DMS 273 (cell line): ENCODE data around the gene GTSE1.

Source experiments
- DNase-seq: peaks from one replicate; lab custom pipeline; 2025; ENCODE audit not compliant: unreplicated experiment; lab: John Stamatoyannopoulos, UW

Gene GTSE1

GRCh38 chr22:46350646-46351045 is 54.0 kb downstream of the GTSE1 start:
- DNase-seq: no peak

DNA sequence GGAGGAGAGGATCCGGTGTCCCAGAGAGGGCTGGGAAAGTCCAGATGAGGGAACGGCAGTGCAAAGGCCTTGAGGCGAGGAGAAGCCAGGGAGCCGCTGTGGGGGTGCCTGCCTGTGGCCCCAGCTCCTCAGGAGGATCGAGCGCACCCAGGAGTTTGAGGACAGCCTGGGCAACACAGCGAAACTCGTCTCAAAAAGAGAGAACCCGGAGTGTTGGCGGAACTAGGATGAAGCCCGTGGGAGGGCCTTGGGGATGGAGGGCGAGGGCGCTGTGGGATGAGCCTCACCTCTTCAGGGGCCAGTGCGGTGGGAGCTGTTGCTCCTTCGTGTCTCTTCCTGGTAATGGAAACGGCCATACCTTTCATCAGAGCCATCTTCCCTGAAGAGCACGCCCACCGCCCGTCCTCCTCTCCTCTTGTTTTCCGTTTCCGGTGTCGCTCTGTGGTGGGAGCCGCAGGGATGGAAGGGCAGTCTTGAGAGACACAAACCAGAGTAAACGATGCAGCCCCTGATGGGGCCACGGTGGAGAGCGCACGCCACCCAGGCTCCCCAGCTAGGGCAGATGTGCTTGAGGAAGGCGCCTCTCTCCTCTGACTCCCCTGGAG is 54.6 kb downstream of the GTSE1 start:
- DNase-seq: no peak

DNA sequence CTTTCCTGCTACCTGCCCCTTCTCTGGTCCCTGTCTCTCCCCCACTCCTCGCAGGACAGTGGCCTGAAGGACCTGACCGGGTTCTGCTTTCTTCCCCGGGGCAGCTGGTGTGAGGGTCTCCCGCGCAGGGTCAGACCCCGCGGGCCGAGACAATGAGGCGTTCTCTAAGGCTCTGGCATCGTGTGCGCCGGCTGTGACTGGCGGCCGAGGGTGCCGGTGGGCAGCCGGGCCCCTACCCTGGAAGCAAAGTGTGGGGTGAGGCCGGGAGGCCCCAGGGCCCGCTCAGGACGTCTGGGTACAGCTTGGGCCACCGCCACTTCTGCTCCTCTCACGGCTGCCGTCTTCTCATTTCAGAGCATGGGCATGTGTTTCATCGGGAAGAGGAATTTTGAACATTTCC is 55.1 kb downstream of the GTSE1 start:
- DNase-seq: no peak

DNA sequence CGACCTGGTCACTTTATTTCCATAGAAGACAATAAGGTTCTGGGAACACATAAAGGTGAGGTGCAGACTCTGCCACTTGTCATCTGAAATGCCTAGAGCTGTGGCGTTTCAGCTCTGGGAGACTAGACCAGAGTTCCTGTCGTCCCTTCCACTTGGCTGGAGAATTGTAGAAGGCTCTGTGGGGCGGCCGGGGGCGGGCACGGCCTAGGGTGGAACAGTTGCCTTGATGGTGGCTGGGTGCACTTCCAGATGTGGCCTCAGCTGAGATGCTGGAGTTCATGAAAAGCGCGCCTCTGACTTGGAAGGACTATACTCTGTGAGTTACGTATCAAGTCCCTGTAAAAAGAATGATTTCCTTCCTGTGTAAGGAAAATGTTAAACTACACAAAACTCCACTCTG is 55.6 kb downstream of the GTSE1 start:
- no peak for DNase-seq

DNA sequence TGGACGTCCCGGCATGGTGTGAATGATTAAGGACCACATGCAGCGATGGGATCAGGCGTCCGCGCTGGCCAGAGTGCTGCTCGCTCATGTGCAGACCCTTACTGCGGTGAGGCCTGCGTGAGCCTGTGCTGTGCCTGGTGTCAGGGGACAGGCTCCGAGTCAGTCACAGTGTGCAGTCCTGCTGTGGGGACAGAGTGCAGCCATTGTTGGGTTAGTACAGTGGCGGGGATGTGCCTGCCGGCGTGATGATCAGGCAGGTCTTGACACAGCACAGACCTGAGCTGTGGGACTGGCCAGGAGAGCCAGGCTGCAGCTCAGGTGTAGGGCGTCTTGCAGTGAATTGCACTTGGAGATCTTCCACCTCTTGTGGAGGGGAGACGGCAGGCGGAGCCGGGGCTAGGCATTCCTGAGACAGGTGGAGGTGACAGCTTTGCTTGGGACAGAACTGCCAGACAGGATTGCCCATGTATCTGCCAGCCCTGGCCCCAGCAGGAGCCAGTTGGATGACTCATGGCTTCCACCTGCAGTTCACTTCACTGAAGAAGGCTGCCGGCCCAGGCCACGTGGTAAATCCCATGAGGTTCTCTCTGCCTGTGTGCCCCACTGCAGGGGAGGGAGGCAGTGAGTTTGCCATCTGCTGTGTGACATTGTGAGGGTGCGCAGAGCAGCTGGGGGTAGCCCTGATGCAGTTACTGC is 56.2 kb downstream of the GTSE1 start:
- peak; percentile 91 for DNase-seq

DNA sequence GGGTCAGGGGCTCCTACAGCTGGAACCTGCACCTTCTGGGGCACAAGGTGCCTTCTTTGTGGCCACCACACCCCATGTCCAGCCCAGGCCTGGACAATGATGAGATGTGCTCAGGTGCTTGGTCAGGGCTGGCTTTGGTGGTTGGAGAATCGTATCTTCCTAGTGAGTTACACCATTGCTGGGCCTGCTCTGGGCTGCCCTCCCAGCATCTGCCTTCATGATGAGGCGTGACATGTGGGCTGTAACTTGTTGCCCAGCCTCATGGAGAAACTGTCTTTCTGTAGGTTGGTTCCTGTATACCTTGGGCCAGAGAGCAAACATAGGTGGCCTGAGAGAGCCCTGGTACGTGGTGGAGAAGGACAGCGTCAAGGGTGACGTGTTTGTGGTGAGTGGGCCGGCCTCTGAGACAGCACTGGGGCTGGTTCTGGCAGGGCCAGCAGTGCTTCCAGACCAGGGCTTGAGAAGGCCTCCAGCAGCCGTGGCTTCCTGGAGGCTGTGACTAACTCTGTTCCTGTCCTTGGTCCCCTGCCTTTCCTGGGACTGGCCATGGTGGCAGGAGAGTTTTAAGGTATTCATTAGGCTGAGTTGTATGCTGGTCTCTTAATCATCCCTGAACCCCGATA is 56.9 kb downstream of the GTSE1 start:
- DNase-seq: peak; percentile 34

DNA sequence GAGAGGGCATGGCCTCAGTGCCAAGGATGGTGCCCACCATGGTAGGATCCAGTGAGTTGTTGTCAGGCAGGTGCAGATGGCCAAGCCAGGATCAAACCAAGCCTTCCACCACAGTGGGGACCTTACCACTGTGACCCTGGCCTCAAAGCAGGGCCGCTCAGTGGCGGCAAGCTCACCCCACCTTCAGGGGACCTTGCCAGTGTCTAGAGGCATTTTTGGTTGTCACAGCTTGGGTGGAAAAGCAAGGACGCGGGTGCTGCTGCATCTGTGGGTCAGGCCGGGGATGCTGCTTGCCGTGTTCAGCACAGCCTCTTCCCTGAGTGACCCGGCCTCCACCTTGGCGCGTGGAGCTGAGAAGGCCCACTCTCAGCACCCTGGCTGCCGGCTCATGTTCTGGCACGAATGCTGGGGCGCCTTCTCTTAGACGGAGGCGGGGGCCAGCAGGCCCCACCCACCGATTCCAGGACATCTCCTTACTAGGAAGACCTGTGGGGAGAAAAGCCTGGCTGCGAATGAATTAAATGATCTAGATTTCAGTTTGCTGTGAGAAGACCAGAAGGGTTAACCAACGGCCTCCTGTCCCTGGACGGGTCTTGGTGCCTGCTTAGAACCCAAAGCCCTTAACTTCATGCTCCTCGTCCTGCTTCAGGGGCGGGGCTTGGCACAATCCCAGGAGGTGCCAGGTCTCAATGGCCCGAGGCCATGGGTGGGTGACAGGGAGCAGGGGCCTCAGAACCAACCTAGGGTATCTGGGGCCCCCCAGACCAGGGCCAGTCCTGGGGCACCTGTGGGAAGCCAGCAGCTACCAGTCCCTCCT is 57.7 kb downstream of the GTSE1 start:
- peak; percentile 15 for DNase-seq

GRCh38 chr22:46354993-46355305 is 58.3 kb downstream of the GTSE1 start:
- DNase-seq: no peak

GRCh38 chr22:46355369-46355995 is 58.8 kb downstream of the GTSE1 start:
- DNase-seq: peak; percentile 81

- DNase-seq: no peak
These were observed 59.4 kb downstream of the GTSE1 start for GRCh38 chr22:46355996-46356471.

- no peak for DNase-seq
These were observed 60.1 kb downstream of the GTSE1 start for GRCh38 chr22:46356496-46357480.

- no peak for DNase-seq
These were observed 61.2 kb downstream of the GTSE1 start for GRCh38 chr22:46357711-46358520.

- no peak for DNase-seq
These were observed 62.1 kb downstream of the GTSE1 start for GRCh38 chr22:46358766-46359165.

DNA sequence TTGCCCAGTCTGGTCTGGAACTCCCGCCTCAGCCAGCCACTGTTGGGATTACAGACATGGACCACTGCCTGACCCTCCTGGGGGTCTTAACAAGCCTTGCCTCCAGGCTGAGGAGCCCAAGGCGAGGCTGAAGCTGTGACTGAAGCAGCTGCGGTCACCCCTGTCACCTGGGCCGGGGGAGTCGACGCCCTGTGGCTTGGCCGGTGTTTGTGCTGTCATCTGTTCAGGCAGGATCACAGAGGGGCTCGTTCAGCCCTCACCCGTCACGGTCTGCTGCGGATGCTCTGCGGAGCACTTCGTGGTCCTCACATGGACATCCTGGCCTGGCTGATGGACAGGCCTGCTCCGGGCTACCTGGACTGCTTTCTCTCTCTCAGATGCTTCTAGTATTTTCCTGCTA is 62.7 kb downstream of the GTSE1 start:
- DNase-seq: no peak

DNA sequence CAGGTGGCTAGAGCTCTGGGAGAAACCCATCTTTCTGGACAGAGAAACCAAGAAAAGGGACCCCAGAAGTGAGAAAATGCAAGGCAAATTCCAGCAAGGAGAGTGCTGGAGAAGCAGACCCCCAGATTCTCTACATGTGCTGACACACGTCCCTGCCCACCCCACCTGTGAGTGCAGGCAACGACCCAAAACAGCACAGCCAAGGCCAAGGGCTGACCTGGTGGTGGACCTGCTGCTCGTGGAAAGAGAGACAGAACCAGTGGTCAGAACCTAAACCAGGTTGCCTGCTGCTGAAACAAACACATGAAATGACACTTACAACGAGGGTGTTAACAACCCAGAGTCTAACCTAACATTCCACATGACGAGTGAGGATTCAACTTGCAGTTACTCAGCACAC is 63.4 kb downstream of the GTSE1 start:
- DNase-seq: no peak

- no peak for DNase-seq
These were observed 64.2 kb downstream of the GTSE1 start for GRCh38 chr22:46360891-46361290.

- no peak for DNase-seq
These were observed 65.1 kb downstream of the GTSE1 start for GRCh38 chr22:46361826-46362202.

DNA sequence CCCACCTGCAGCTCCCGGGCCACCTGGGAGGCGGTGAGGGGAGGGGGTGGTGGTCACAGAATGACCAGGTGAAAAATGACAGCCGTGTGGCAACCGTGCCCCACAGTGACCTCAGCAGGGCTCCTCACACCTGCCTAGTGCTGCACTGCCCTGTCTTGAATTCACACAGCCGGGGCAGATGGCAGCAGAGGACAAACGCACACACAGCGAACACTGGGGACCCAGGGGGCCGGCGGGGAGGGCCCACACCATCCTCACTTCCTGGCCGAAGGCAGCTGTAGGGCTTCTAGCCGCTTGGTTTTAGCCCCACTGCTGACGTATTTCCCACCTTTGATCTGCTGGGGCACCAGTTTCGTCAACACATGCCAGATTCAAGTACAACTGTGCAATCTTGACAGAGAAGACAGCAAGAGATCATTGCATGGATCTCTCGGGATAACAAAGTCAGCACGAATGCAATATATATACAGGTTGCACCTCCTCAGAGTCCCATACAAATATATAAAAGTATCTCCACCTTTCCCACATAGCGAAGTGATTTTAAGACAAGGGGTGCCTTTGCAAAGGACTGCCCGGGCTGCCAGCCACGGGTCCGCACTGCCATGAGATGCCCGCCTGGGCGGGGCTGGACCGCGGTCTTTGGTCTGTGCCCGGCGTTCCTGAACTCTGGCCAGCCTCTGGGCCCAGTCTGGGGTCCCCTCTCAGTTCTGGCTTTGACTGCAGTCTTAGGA is 65.7 kb downstream of the GTSE1 start:
- no peak for DNase-seq
